ENCODE results near the gene DAP. TPM values are rescaled to one million over a fixed set of nuclear protein-coding genes. Genes with fewer than 3 reads are reported as not detected.

The DAP gene
- total and polyA plus RNA-seq, 2 of the 13 experiments (the other 11 are each of a cell fraction or from before 2014, with no cell fraction given): 22.0 to 57.5 TPM

DNA sequence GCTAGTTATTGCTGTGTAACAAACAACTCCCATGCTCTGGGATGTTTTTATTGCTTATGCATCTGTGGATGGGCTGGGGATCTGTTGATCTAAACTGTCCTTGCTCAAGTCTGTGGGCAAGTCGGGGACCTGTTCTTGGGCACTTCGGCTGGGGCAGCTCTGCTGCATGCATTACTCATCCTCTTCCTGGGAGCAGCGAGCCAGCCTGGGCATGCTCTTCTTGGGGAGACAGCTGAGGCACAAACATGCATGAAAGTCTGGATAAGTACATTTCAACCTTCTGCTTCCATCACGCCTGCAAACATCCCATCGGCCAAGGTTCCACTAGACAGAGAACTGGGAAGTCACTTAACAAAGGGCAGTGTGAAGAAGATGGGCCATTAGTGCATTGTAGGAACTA, 130.9 kb downstream of the DAP start:
- DNase-seq (ENCODE audit: low spot score) (no peak), FAIRE-seq (no peak), ATAC-seq (no peak)
- Histone ChIP-seq H3K4me3 (replicated peaks in 1 of 3; ENCODE audit: insufficient read depth in 1 of 3, low read depth in 2 of 3, low read length in 3 of 3) (no peak overlapping the region), H4K20me1 (ENCODE audit: insufficient read depth, low read length) (no peaks in the 10 kb centered on the region), H3K9ac (ENCODE audit: insufficient read depth, low read depth, low read length) (no peak overlapping the region), H3K27me3 (ENCODE audit: control insufficient read depth in 1 of 2, insufficient read depth in 2 of 2, low read length in 2 of 2) (peaks cover 0 to 18% of the 10 kb centered on the region in 2 experiments; a peak in 2 of 5 replicates), H3K4me2 (ENCODE audit: low read depth, low read length) (no peak overlapping the region), H3K79me2 (ENCODE audit: insufficient read depth, low read length) (no peaks in the 10 kb centered on the region), H3K27ac (ENCODE audit: extremely low read length, insufficient read depth, low read length) (no peak overlapping the region), H3K9me3 (ENCODE audit: low read length) (no peaks in the 10 kb centered on the region), H3K4me1 (ENCODE audit: insufficient read depth, low read length) (peaks cover 7% of the 10 kb centered on the region; the same call in 1 of the 2 replicates), H3K36me3 (replicated peaks in 1 of 2; ENCODE audit: control insufficient read depth in 1 of 2, insufficient read depth in 2 of 2, low read length in 2 of 2) (no peaks in the 10 kb centered on the region), H2AFZ (ENCODE audit: low read length) (no peak overlapping the region)
- in situ Hi-C loops (cut with HindIII; ENCODE audit: extremely low pct_ligation_motif_present, low pct_unique_long_range_greater_than_20kb) (no loop called here), intact Hi-C loops (cut with micrococcal nuclease; ENCODE audit: unreplicated experiment) (no loop called here)
- ChIA-PET CTCF (ENCODE audit: low intra/inter-chr PET ratio, low total read pairs) (no interaction called here), POLR2A (no interaction called here)
- TF ChIP-seq, protein P1, sequence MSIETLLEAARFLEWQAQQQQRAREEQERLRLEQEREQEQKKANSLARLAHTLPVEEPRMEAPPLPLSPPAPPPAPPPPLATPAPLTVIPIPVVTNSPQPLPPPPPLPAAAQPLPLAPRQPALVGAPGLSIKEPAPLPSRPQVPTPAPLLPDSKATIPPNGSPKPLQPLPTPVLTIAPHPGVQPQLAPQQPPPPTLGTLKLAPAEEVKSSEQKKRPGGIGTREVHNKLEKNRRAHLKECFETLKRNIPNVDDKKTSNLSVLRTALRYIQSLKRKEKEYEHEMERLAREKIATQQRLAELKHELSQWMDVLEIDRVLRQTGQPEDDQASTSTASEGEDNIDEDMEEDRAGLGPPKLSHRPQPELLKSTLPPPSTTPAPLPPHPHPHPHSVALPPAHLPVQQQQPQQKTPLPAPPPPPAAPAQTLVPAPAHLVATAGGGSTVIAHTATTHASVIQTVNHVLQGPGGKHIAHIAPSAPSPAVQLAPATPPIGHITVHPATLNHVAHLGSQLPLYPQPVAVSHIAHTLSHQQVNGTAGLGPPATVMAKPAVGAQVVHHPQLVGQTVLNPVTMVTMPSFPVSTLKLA (IDR thresholded peaks at IDR 0.05): no peak
- TF ChIP-seq NONO (IDR thresholded peaks at IDR 0.05): no peak
- TF ChIP-seq NONO (CRISPR knock-in tag; conservative IDR thresholded peaks at IDR 0.05): no peak
- TF ChIP-seq, protein P2, sequence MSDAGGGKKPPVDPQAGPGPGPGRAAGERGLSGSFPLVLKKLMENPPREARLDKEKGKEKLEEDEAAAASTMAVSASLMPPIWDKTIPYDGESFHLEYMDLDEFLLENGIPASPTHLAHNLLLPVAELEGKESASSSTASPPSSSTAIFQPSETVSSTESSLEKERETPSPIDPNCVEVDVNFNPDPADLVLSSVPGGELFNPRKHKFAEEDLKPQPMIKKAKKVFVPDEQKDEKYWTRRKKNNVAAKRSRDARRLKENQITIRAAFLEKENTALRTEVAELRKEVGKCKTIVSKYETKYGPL (CRISPR knock-in tag; IDR thresholded peaks at IDR 0.05): no peak
- no peak for TF ChIP-seq CBX5 (CRISPR knock-in tag; IDR thresholded peaks at IDR 0.05; ENCODE audit: borderline replicate concordance)
- TF ChIP-seq HNF1B (CRISPR knock-in tag; IDR thresholded peaks at IDR 0.05): no peak
- no peak for TF ChIP-seq DMAP1 (CRISPR knock-in tag; IDR thresholded peaks at IDR 0.05)
- TF ChIP-seq SAFB2 (CRISPR knock-in tag; IDR thresholded peaks at IDR 0.05; ENCODE audit: borderline replicate concordance, low read depth): no peak
- WGBS (ENCODE audit: low lambda C conversion rate): 31% methylated on average over 2 of the region's 5 CpGs
- no TSS peak for BruUV-seq (replicated peaks)

Measured in HepG2 (cell line).